ENCODE results near the gene UBE2G2.

DNA sequence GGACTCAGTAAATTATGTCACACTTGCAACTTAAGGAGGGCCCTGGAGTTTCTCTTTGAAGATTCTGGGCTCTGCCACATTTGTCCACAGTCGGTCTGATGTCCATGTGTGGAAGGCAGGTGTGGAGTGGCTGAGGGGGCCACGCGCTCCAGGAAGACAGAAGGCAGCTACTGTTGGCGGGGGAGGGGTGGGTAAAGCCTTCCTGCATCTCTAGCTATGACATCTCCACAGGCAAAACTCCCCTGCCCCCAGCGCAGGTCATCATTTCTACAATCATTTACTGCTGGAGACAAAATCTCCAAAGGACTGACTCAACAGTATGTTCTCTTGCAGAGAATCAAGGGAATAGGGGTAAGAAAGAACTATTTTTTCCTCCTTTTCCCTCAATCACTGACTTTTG, 78.9 kb downstream of the UBE2G2 start:
- TF ChIP-seq, protein P1, sequence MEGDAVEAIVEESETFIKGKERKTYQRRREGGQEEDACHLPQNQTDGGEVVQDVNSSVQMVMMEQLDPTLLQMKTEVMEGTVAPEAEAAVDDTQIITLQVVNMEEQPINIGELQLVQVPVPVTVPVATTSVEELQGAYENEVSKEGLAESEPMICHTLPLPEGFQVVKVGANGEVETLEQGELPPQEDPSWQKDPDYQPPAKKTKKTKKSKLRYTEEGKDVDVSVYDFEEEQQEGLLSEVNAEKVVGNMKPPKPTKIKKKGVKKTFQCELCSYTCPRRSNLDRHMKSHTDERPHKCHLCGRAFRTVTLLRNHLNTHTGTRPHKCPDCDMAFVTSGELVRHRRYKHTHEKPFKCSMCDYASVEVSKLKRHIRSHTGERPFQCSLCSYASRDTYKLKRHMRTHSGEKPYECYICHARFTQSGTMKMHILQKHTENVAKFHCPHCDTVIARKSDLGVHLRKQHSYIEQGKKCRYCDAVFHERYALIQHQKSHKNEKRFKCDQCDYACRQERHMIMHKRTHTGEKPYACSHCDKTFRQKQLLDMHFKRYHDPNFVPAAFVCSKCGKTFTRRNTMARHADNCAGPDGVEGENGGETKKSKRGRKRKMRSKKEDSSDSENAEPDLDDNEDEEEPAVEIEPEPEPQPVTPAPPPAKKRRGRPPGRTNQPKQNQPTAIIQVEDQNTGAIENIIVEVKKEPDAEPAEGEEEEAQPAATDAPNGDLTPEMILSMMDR (conservative IDR thresholded peaks at IDR 0.05; ENCODE audit: low read depth, low read length): no peak
- no peak for TF ChIP-seq EZH2 (IDR thresholded peaks at IDR 0.05; ENCODE audit: borderline replicate concordance, low read depth, low read length, poor library complexity, severe bottlenecking)

All from A673 (cell line).